ENCODE data around the gene P2RX1. TPM values are rescaled to one million over a fixed set of nuclear protein-coding genes. Genes with fewer than 3 reads are reported as not detected.

The P2RX1 gene
- total and polyA plus RNA-seq, 2 of the 4 experiments (the other 2 are of a cell fraction), result not detected

GRCh38 chr17:3887394-3887793, 28.9 kb downstream of the P2RX1 start:
- H3K18ac ChIP-seq (ENCODE audit: low read depth, low read length), result no peak overlapping the region
- H4K8ac ChIP-seq (ENCODE audit: low read depth in 2 of 2, low read length in 2 of 2), result 0 out of 4 replicates have a peak overlapping the region, but pooled peaks of 1 of the 2 experiments have one; percentile 9
- H3K9me3 ChIP-seq (ENCODE audit: control insufficient read depth, insufficient read depth, low read length), result no peaks in the 10 kb centered on the region
- in situ Hi-C loops (cut with MboI; ENCODE audit: low sequenced_read_pairs), result no loop called here
- peaks cover 46% of the 10 kb centered on the region for H3K4me1 ChIP-seq (ENCODE audit: control insufficient read depth, insufficient read depth, low read length)
- H2BK120ac ChIP-seq (ENCODE audit: low read depth, low read length), result no peak overlapping the region
- H2AK5ac ChIP-seq (ENCODE audit: low read depth, low read length), result peak overlapping the region; percentile 22
- peaks cover 14 to 56% of the 10 kb centered on the region in 2 experiments; a peak in 3 of 4 replicates for H3K79me1 ChIP-seq (ENCODE audit: low read depth in 1 of 2, low read length in 2 of 2)
- H4K5ac ChIP-seq (ENCODE audit: low read depth, low read length), result no peak overlapping the region
- 100% methylated on average over 1 of the region's 2 CpGs; no CpG with 5 or more reads in 1 of the 2 experiments for WGBS, 2 experiments (ENCODE audit: extremely low coverage in 2 of 2, insufficient read length in 1 of 2)
- no peak overlapping the region for H3K4me2 ChIP-seq (ENCODE audit: low read depth, low read length)
- peaks cover 6% of the 10 kb centered on the region; the same call in 1 of the 2 replicates for H4K20me1 ChIP-seq (ENCODE audit: insufficient read depth, low read length)
- H4K91ac ChIP-seq (ENCODE audit: insufficient read depth, low read depth, low read length), result peak overlapping the region; percentile 81; the same call in 1 of the 2 replicates
- peak overlapping the region; percentile 86 for H2BK5ac ChIP-seq (ENCODE audit: low read depth, low read length, poor library complexity, severe bottlenecking)
- no peak overlapping the region for H3K4me3 ChIP-seq (ENCODE audit: insufficient read depth, low read depth, low read length)
- dilution Hi-C loops (cut with HindIII; ENCODE audit: low sequenced_read_pairs, unreplicated experiment), result no loop called here
- H2BK15ac ChIP-seq (ENCODE audit: low read depth, low read length), result no peak overlapping the region; the same call in 2 of the 3 replicates
- H3K56ac ChIP-seq (ENCODE audit: extremely low read depth, insufficient read depth, low read length), result no peak overlapping the region
- no peak for DNase-seq
- peaks cover 4% of the 10 kb centered on the region; the same call in 1 of the 2 replicates for H3K36me3 ChIP-seq (ENCODE audit: control insufficient read depth, insufficient read depth, low read length)
- H2BK20ac ChIP-seq (ENCODE audit: low read depth, low read length), result no peak overlapping the region
- ChIA-PET POLR2A (ENCODE audit: unreplicated experiment) (no interaction called here), CTCF (no interaction called here)
- no peak overlapping the region for H3K9ac ChIP-seq (ENCODE audit: low read depth, low read length)
- H3K27me3 ChIP-seq (ENCODE audit: control insufficient read depth, insufficient read depth, low read length), result no peaks in the 10 kb centered on the region
- no peak overlapping the region for H3K14ac ChIP-seq (replicated peaks; ENCODE audit: low read depth, low read length)
- no peak overlapping the region for H2AFZ ChIP-seq (replicated peaks; ENCODE audit: low read length, poor library complexity)
- intact Hi-C loops (cut with micrococcal nuclease), result no loop called here
- peak overlapping the region; percentile 96 for H2AK9ac ChIP-seq (replicated peaks; ENCODE audit: low read depth, low read length, poor library complexity)
- no peak overlapping the region for H3K23ac ChIP-seq (ENCODE audit: low read depth, low read length)
- H3K9me1 ChIP-seq (ENCODE audit: insufficient read depth, low read length), result peaks cover 15% of the 10 kb centered on the region
- no peak for ATAC-seq (ENCODE audit: low read depth)
- no TSS peak for BruUV-seq (replicated peaks)
- no peak overlapping the region for H3K27ac ChIP-seq (ENCODE audit: insufficient read depth, low read length)
- H3K4ac ChIP-seq (ENCODE audit: low read depth, low read length), result 0 out of 2 replicates have a peak overlapping the region, but pooled peaks have one; percentile 81
- TF ChIP-seq RAD21 (IDR thresholded peaks at IDR 0.05; ENCODE audit: low read length) (no peak), POLR2A (IDR thresholded peaks at IDR 0.05; ENCODE audit: low read depth, low read length) (no peak), USF2 (IDR thresholded peaks at IDR 0.05; ENCODE audit: low read depth, low read length) (no peak), NFE2L2 (IDR thresholded peaks at IDR 0.05; ENCODE audit: low read depth, low read length) (no peak), SMC3 (IDR thresholded peaks at IDR 0.05; ENCODE audit: low read depth, low read length) (no peak), CHD1 (IDR thresholded peaks at IDR 0.05; ENCODE audit: low read depth, low read length) (no peak), RCOR1 (IDR thresholded peaks at IDR 0.05; ENCODE audit: insufficient replicate concordance, low read length) (no peak), CEBPB (IDR thresholded peaks at IDR 0.05; ENCODE audit: low read depth, low read length) (no peak), BHLHE40 (IDR thresholded peaks at IDR 0.05; ENCODE audit: low read depth, low read length) (no peak), CTCF (conservative IDR thresholded peaks at IDR 0.05; ENCODE audit: low read depth, low read length) (no peak)
- TF ChIP-seq, protein P1, sequence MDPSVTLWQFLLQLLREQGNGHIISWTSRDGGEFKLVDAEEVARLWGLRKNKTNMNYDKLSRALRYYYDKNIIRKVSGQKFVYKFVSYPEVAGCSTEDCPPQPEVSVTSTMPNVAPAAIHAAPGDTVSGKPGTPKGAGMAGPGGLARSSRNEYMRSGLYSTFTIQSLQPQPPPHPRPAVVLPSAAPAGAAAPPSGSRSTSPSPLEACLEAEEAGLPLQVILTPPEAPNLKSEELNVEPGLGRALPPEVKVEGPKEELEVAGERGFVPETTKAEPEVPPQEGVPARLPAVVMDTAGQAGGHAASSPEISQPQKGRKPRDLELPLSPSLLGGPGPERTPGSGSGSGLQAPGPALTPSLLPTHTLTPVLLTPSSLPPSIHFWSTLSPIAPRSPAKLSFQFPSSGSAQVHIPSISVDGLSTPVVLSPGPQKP (IDR thresholded peaks at IDR 0.05; ENCODE audit: borderline replicate concordance, low read depth, low read length), result no peak
